GM13976 (cell line): Measurements from ENCODE around the gene ALPK3.

Experiments used
- DNase-seq: peaks from one replicate; pipeline ENCODE4 v3.0.0; 2012; ENCODE audit warnings: low spot score
- in situ Hi-C: fragments of 300-500 bp; cut with MboI; formaldehyde crosslinking; loops from one replicate; pipeline ENCODE4 v1.12.0; 2022; ENCODE audit warnings: low sequenced_read_pairs, mixed read lengths, inconsistent platforms; ENCODE audit not compliant: unreplicated experiment
- TF ChIP-seq, protein P1 (sequence below): IDR thresholded peaks from 2 replicates; pipeline ENCODE4 v1.5.1; 2012; ENCODE audit warnings: borderline replicate concordance, mild to moderate bottlenecking; ENCODE audit not compliant: insufficient read depth; ENCODE audit errors: extremely low read depth, missing control alignments, control extremely low read depth

The ALPK3 gene

DNA sequence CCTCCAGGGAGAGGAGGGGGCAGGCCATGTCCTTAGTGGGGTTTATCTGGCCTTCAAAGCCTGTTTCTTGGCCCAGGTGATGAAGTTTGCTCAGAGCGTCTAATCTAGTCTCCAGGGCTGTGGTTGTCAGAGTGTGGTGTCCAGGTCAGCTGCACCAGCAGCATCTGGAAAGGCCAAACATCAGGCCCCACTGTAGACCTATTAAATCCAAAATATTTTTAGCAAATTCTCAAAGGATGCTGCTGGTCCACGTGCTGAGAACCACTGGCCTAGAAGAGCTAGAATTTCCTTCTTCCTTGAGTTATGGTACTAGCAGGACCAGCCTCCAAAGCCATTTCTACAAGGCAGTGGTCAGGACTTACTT lies 96.2 kb downstream of the ALPK3 start:
- in situ Hi-C loops = no loop called here
- TF ChIP-seq, protein P1, sequence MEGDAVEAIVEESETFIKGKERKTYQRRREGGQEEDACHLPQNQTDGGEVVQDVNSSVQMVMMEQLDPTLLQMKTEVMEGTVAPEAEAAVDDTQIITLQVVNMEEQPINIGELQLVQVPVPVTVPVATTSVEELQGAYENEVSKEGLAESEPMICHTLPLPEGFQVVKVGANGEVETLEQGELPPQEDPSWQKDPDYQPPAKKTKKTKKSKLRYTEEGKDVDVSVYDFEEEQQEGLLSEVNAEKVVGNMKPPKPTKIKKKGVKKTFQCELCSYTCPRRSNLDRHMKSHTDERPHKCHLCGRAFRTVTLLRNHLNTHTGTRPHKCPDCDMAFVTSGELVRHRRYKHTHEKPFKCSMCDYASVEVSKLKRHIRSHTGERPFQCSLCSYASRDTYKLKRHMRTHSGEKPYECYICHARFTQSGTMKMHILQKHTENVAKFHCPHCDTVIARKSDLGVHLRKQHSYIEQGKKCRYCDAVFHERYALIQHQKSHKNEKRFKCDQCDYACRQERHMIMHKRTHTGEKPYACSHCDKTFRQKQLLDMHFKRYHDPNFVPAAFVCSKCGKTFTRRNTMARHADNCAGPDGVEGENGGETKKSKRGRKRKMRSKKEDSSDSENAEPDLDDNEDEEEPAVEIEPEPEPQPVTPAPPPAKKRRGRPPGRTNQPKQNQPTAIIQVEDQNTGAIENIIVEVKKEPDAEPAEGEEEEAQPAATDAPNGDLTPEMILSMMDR = no peak
- no peak for DNase-seq

DNA sequence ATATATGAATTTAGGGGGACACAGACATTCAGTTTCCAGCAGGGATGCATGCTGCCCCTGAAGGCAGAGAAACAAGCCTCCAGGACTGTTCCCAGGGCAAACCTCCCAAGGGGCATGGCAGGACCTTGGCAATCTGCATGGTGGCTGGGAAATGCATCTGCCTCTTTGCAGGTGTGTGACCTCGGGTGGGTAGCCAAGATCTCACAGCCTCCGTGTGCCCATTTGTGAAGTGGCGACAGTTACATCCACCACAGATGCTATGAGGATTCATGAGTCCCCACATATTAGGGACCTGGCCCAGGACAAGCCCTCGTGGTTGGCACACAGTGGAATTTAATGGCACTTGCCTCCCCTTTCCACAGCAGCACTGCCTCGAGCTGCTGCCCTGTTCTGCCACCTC lies 97.2 kb downstream of the ALPK3 start:
- in situ Hi-C loops = no loop called here
- DNase-seq = no peak
- TF ChIP-seq, protein P1 = no peak

DNA sequence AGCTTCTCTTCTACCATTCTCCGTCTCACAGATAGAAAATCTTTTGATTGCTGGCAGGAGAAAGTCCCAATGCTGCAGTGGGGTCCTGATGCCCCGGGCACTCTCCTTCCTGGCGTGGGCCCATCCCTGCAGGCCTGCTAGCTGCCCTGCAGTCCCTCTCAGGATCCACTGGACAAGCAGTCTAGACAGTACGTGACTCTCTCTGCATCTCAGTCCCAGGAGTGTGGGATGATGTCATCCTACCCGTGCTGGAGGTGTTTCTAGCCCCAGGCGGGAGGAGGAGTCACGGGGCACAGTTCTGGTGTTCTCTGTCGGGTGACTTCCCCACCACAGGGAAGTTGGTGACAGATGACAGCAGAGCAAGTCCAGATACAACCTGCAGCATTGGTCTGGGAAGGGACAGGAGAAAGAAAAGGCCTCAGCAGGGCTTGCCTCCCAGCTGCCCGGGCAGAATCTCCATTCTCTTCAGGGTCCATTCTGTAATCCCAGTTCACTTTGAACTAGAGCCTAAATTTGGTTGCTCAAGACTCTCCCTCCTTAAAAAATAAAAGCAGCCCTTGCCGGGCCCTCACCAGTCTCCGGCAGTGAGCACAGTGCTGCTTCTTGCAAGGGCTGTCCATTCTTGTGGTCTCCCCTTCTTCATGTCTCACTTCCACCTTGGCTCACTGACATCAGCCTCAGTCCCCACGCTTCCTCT lies 97.9 kb downstream of the ALPK3 start:
- TF ChIP-seq, protein P1 = no peak
- DNase-seq = peak; percentile 88
- in situ Hi-C loops = no loop called here

DNA sequence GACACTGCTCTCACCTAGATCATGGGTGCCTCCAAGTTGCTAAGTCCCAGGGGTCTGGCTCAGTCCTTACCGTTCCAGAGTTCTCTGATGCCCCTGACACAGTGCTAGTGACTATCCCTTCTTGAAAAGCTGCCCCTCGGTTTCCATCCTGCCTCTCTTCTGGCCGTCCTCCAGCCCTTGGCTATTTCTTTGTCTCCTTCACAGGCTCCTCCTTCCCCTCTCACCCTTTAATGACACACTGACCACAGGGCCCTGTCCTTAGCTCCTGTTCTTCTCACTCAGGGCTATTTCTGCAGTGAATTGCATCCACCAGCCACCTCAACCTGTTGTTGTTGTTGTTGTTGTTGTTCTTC lies 98.4 kb downstream of the ALPK3 start:
- in situ Hi-C loops = no loop called here
- TF ChIP-seq, protein P1 = no peak

DNA sequence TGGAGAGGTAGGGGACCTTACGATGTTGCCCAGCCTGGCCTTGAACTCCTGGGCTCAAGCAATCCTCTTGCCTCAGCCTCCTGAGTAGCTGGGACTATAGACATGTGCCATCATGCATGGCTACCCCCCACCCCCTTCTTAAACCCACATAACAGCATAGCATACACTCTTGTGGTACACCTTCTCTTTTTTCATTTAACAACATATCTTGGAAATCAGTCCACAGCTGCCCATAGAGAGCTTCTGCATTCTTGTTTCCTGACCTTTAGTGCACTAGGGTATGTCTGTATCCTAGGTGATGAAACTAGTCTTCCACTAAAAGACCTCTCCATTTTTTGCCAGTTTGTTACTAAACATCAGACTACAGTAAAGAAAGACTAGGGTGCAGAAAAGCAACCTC lies 100.3 kb downstream of the ALPK3 start:
- TF ChIP-seq, protein P1 = no peak
- DNase-seq = no peak
- in situ Hi-C loops = no loop called here

More for the DNA sequence above, 98.4 kb downstream of the ALPK3 start:
- DNase-seq = no peak

DNA sequence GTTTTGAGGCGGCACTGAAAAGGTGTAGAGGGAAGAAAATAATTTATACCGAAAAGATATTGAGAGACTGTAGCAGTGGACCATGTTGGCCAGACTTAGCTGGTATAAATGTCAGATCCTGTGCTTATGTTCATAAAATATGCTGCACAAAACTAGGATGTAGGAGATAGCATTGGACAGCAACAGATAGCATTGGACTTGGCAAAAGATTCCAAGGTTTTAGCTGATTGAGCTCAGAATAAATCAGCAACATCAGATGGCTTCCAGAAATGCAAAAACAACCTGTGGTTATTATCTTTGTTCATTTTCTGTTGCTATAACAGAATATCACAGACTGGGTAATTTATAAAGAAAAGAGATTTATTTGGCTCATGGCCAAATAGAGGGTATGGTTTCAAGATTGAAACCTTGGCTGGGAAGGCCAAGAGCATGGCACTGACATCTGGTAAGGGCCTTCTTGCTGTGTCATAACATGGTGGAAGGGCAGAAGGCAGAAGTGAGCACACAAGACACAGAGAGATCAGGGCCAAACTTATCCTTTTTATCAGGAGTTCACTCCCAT lies 102.0 kb downstream of the ALPK3 start:
- in situ Hi-C loops = no loop called here
- DNase-seq = no peak
- TF ChIP-seq, protein P1 = no peak
